T-helper 1 cell treated with Interleukin-12 subunit alpha and Interleukin-12 subunit beta and Interleukin-4 antibody, amounts not matched to agents 30 μg/mL and 1 μg/mL, for 36 hours (primary cell): Measurements from ENCODE around the gene RALGAPA2.

Experiments used
- H3K27ac Mint-ChIP-seq: one replicate; pipeline ENCODE4 v1.8.0; 2021; ENCODE audit warnings: mild to moderate bottlenecking, mixed read lengths
- H3K27me3 Mint-ChIP-seq: one replicate; pipeline ENCODE4 v1.8.0; 2021; ENCODE audit warnings: low read depth, mixed read lengths
- H3K36me3 Mint-ChIP-seq: one replicate; pipeline ENCODE4 v1.8.0; 2021; ENCODE audit warnings: low read depth, mixed read lengths
- H3K4me1 Mint-ChIP-seq: one replicate; pipeline ENCODE4 v1.8.0; 2021; ENCODE audit warnings: low read depth, mixed read lengths
- H3K4me3 Mint-ChIP-seq: one replicate; pipeline ENCODE4 v1.8.0; 2021; ENCODE audit warnings: mild to moderate bottlenecking, moderate library complexity, mixed read lengths
- H3K9me3 Mint-ChIP-seq: one replicate; pipeline ENCODE4 v1.8.0; 2021; ENCODE audit warnings: mixed read lengths

The RALGAPA2 gene

DNA sequence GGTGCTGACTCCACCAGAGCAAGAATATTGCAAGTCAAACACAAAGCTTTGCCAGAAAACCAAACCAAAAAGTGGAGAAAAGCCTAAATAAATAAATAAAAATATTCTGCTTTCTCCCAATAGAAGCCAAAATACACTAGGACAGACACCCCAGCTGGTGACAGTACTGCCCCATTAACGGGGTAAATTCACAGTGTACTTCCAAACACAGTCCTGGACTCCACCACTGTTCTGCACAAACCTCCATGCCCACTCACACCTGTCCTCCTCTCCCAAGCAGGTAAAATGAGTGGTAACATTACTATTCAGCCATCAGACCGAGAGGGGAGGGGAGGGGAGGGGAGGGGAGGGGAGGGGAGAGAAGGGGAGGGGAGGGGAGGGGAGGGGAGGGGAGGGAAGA is 70.7 kb downstream of the RALGAPA2 start:
- Mint-ChIP-seq H3K4me3 (no peak overlapping the region), H3K9me3 (no peaks in the 10 kb centered on the region), H3K36me3 (peaks cover 11% of the 10 kb centered on the region), H3K27me3 (no peaks in the 10 kb centered on the region), H3K27ac (no peak overlapping the region), H3K4me1 (peaks cover 10% of the 10 kb centered on the region)

GRCh38 chr20:20638878-20639277 is 73.6 kb downstream of the RALGAPA2 start:
- Mint-ChIP-seq H3K4me1 (peaks cover 10% of the 10 kb centered on the region), H3K27me3 (no peaks in the 10 kb centered on the region), H3K27ac (no peak overlapping the region), H3K4me3 (no peak overlapping the region), H3K36me3 (peaks cover 24% of the 10 kb centered on the region), H3K9me3 (no peaks in the 10 kb centered on the region)

DNA sequence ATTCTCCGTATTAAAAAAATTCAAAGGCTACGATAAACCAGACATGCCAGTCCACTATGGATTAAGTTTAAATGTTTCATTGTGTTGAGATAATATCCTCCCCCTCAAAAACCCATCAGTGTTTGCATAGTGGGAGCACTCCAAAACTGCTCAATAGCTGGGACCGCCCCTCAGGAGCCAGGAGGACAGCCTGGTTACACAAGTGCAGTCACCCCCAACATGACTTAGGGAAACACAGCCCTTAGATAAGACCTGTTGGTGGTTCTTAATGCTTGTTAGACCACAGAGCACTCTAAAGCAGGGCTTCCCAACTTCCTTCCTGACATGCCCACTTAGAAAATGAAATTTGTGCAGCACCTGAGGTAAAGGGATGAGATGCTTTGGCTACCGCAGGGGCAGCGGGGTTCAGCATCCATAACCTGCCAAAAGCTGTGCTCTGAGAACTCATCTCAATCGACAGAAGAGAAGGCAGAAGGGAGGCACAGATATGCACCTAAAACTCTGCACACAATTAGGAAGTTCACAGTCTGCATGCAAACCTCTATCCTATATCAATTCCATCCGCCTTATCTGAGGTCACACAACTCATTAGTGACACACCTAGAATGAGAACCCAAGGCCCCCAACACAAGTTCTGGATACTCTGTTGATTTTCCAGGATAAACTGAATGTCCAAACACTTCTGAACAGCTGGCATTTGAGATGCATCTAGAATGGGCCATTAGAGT is 74.3 kb downstream of the RALGAPA2 start:
- no peak overlapping the region for H3K4me3 Mint-ChIP-seq
- H3K36me3 Mint-ChIP-seq: peaks cover 24% of the 10 kb centered on the region

GRCh38 chr20:20635006-20635405 is 77.4 kb downstream of the RALGAPA2 start:
- Mint-ChIP-seq H3K27ac (no peak overlapping the region), H3K4me1 (peaks cover 10% of the 10 kb centered on the region), H3K27me3 (no peaks in the 10 kb centered on the region), H3K36me3 (peaks cover 23% of the 10 kb centered on the region), H3K4me3 (no peak overlapping the region), H3K9me3 (no peaks in the 10 kb centered on the region)

More for the DNA sequence above, 74.3 kb downstream of the RALGAPA2 start:
- H3K27me3 Mint-ChIP-seq: no peaks in the 10 kb centered on the region
- H3K27ac Mint-ChIP-seq: no peak overlapping the region
- peaks cover 10% of the 10 kb centered on the region for H3K4me1 Mint-ChIP-seq
- no peaks in the 10 kb centered on the region for H3K9me3 Mint-ChIP-seq

DNA sequence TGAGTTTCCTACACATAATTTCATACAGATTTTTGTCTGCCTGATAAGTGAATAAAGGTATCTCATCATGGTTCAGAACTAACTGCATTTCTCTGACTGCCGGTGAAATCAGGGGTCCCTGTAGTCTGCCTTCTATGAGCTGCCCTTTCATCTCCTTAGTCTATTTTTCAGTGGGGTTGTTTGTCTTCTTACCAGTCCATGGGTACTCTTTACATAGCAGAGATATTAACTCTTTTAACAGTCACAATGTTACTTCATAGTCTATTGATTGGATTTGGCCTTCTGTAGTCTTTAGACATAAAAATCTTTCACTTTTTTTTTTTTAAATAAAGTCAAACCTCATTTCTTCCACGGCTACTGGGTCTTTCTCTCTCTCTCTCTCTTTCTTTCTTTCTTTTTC is 79.8 kb downstream of the RALGAPA2 start:
- Mint-ChIP-seq H3K36me3 (peaks cover 24% of the 10 kb centered on the region), H3K27ac (no peak overlapping the region)

DNA sequence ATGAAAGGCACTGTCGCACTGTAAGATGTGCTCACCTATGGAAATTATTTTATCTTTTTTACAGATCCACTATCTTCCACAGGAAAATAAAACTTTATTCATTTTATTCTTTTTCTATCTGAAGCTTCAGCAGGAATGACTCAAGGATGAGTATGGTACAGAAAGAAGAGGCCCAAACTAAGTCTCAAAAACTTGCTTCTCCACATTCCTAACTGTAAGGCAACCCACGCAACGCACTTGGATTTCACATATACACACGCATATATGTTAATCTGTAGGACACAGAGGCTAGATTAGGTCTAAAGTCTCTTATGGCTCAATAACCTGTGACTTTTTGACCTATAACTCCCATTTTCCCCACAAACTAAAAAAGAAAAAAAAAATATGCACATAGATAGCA is 81.9 kb downstream of the RALGAPA2 start:
- H3K27ac Mint-ChIP-seq: no peak overlapping the region
- H3K4me1 Mint-ChIP-seq: no peaks in the 10 kb centered on the region
- peaks cover 22% of the 10 kb centered on the region for H3K36me3 Mint-ChIP-seq
- H3K9me3 Mint-ChIP-seq: no peaks in the 10 kb centered on the region
- H3K27me3 Mint-ChIP-seq: no peaks in the 10 kb centered on the region
- no peak overlapping the region for H3K4me3 Mint-ChIP-seq

More for the DNA sequence above, 79.8 kb downstream of the RALGAPA2 start:
- no peaks in the 10 kb centered on the region for H3K9me3 Mint-ChIP-seq
- H3K4me1 Mint-ChIP-seq: no peaks in the 10 kb centered on the region
- no peaks in the 10 kb centered on the region for H3K27me3 Mint-ChIP-seq
- no peak overlapping the region for H3K4me3 Mint-ChIP-seq

GRCh38 chr20:20629556-20630188 is 82.8 kb downstream of the RALGAPA2 start:
- no peaks in the 10 kb centered on the region for H3K4me1 Mint-ChIP-seq
- H3K27me3 Mint-ChIP-seq: no peaks in the 10 kb centered on the region
- no peaks in the 10 kb centered on the region for H3K9me3 Mint-ChIP-seq
- no peak overlapping the region for H3K4me3 Mint-ChIP-seq
- no peak overlapping the region for H3K27ac Mint-ChIP-seq
- H3K36me3 Mint-ChIP-seq: peaks cover 18% of the 10 kb centered on the region

DNA sequence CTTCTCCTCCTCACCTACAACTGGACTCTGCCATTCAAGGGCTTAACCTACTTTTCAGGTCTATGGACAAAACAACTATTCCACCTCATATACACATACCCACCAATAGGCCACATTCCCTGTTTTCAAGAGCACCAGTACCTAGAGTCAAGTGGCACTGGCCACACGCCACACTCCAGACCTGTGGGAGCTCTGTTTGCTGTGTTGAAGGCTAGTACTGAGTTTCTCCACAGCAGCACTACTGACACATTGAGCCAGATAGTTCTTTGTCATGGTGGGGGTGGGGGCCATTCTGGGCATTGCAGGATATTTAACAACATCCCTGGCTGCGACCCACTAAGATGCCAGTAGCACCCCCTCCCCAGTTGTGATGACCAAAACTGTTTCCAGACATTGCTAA is 84.1 kb downstream of the RALGAPA2 start:
- Mint-ChIP-seq H3K9me3 (no peaks in the 10 kb centered on the region), H3K4me1 (no peaks in the 10 kb centered on the region), H3K27ac (no peak overlapping the region), H3K4me3 (no peak overlapping the region), H3K36me3 (peaks cover 11% of the 10 kb centered on the region), H3K27me3 (no peaks in the 10 kb centered on the region)

GRCh38 chr20:20627471-20627870 is 85.0 kb downstream of the RALGAPA2 start:
- no peaks in the 10 kb centered on the region for H3K4me1 Mint-ChIP-seq
- H3K36me3 Mint-ChIP-seq: peaks cover 9% of the 10 kb centered on the region
- no peaks in the 10 kb centered on the region for H3K27me3 Mint-ChIP-seq
- no peaks in the 10 kb centered on the region for H3K9me3 Mint-ChIP-seq
- no peak overlapping the region for H3K4me3 Mint-ChIP-seq
- no peak overlapping the region for H3K27ac Mint-ChIP-seq

DNA sequence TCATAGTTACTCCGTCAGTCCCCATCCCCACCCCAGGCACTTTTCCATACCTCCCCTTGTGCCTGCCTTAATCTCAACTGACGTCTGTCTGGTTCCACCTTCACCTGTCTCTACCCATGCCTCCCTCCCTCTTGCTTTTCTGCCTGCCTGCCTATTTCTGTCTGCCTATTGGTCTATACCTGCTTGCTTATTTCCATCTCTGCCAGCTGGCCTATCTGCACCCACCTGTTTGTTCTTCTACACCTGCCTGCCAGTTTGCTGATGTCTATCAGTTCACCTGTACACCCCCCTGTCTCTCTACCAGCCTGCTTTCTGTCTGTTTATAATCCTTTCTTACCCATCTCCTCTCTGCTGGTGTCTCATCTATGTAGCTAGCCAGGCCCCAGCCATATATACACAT is 87.5 kb downstream of the RALGAPA2 start:
- Mint-ChIP-seq H3K4me3 (no peak overlapping the region), H3K36me3 (peaks cover 9% of the 10 kb centered on the region)

DNA sequence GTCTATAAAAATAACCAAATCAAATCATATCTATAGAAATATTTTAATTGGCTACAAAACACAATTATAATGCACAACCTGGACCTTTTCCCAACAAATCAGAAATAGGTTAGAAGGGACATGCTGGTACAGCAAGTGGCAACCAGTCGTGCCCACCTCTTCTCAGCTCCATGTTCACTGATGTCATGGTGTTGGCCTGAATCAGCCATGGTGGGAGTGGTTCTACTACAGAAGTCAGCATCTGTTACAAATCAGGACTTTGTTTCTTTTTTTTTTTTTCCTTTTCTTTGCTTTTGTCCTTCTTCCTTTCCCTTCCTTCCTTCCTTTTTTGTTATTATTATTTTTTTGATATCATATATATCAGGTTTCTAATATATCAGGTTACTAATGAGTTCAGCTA is 91.2 kb downstream of the RALGAPA2 start:
- Mint-ChIP-seq H3K27ac (no peak overlapping the region), H3K9me3 (no peaks in the 10 kb centered on the region)

More for the DNA sequence above, 87.5 kb downstream of the RALGAPA2 start:
- Mint-ChIP-seq H3K9me3 (no peaks in the 10 kb centered on the region), H3K27me3 (no peaks in the 10 kb centered on the region), H3K27ac (no peak overlapping the region), H3K4me1 (no peaks in the 10 kb centered on the region)

DNA sequence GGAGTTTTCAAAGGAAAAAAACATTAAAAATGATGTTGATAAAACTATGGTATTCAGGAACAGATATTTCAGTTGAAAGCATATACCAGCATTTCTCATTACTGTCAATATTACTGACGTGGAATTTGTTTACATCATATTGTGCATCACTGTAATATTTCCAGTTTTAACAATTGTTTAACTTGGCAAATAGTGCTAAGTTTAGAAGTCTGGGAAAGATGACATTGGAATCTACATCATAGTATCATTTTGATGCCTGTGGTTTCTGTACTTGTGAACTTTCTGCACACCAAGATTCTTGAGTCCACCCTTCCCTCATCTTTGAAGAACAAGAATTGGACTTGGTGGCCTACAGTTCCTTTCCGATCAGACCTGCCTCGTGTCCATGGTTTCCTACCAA is 98.1 kb downstream of the RALGAPA2 start:
- H3K4me1 Mint-ChIP-seq: no peaks in the 10 kb centered on the region
- H3K9me3 Mint-ChIP-seq: no peaks in the 10 kb centered on the region
- H3K27ac Mint-ChIP-seq: no peak overlapping the region
- H3K4me3 Mint-ChIP-seq: no peak overlapping the region
- H3K36me3 Mint-ChIP-seq: peaks cover 15% of the 10 kb centered on the region
- H3K27me3 Mint-ChIP-seq: no peaks in the 10 kb centered on the region

More for the DNA sequence above, 91.2 kb downstream of the RALGAPA2 start:
- Mint-ChIP-seq H3K4me3 (no peak overlapping the region), H3K36me3 (no peaks in the 10 kb centered on the region), H3K27me3 (no peaks in the 10 kb centered on the region), H3K4me1 (no peaks in the 10 kb centered on the region)

DNA sequence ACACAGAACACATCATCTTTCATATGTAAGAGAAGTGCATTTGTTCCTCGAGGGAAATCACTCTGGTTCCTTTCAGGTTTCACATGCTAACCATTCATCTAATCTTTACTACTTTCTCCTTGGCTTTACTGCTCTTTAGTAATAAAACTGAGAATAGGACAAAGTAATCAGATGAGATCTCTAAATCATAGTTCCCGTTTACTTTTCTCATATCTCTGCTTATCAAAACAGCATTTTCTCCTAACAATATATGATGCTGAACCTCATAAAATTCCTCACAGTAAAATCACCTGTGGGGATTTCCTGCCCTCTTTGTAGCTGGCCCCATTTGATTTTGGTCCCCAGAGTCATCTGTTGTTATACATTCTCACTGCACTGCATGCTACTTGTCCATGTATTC is 100.2 kb downstream of the RALGAPA2 start:
- H3K36me3 Mint-ChIP-seq: peaks cover 17% of the 10 kb centered on the region
- H3K27ac Mint-ChIP-seq: no peak overlapping the region

DNA sequence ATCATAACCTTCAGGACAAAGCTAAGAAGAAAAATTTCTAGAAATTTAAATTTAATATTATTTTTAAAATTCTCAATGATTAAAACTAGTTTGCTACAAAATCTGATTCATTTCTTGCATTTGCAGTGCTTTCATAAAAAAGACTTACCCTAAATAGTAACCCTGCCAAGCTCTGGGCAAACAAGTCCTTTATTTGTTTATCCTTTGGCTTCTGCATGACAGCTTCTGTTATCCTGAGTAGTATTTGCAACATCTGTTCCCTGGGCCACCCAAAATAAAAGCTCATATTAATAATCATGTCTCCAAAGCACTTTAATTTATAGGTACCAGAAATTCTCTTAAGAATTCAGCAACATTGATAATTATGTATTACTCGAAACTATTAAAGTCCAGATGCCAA is 101.3 kb downstream of the RALGAPA2 start:
- Mint-ChIP-seq H3K27me3 (no peaks in the 10 kb centered on the region), H3K9me3 (no peaks in the 10 kb centered on the region), H3K36me3 (peaks cover 17% of the 10 kb centered on the region), H3K4me1 (no peaks in the 10 kb centered on the region), H3K27ac (no peak overlapping the region), H3K4me3 (no peak overlapping the region)

More for the DNA sequence above, 100.2 kb downstream of the RALGAPA2 start:
- no peaks in the 10 kb centered on the region for H3K27me3 Mint-ChIP-seq
- no peaks in the 10 kb centered on the region for H3K4me1 Mint-ChIP-seq
- H3K9me3 Mint-ChIP-seq: no peaks in the 10 kb centered on the region
- no peak overlapping the region for H3K4me3 Mint-ChIP-seq

GRCh38 chr20:20609522-20609921 is 102.9 kb downstream of the RALGAPA2 start:
- Mint-ChIP-seq H3K27ac (no peak overlapping the region), H3K27me3 (no peaks in the 10 kb centered on the region), H3K4me3 (no peak overlapping the region), H3K4me1 (no peaks in the 10 kb centered on the region), H3K36me3 (peaks cover 17% of the 10 kb centered on the region), H3K9me3 (no peaks in the 10 kb centered on the region)
